Activated naive CD8-positive, alpha-beta T cell treated with anti-CD3 and anti-CD28 coated beads, Interleukin-2, amount 10 ng/mL, durations not matched to agents 7 days and 5 days (primary cell): ENCODE results near the gene SLC18B1. TPM values are rescaled to one million over a fixed set of nuclear protein-coding genes. Genes with fewer than 3 reads are reported as not detected.
A peak's percentile ranks its signal among the peaks of the same experiment; 100 is the strongest.

Source experiments
- ATAC-seq: fragments of 150-1000 bp; cut with Tn5 transposase; one replicate; pipeline ENCODE4 v1.10.0; 2021; ENCODE audit warnings: low read depth, moderate library complexity
- POLR2A ChIA-PET: fragments of 350-600 bp; sonication (Branson Sonifier 250); formaldehyde crosslinking; loops from one replicate; lab custom pipeline; 2021; ENCODE audit warnings: antibody characterized with exemption; lab: Charles Lee
- DNase-seq: peaks from one replicate; pipeline ENCODE4 v3.0.0; 2021
- H3K27ac Mint-ChIP-seq: one replicate; pipeline ENCODE4 v1.8.0; 2022; ENCODE audit warnings: mild to moderate bottlenecking, mixed read lengths
- H3K27me3 Mint-ChIP-seq: one replicate; pipeline ENCODE4 v1.8.0; 2022; ENCODE audit warnings: mild to moderate bottlenecking, moderate library complexity, mixed read lengths
- H3K36me3 Mint-ChIP-seq: one replicate; pipeline ENCODE4 v1.8.0; 2021; ENCODE audit warnings: mild to moderate bottlenecking, mixed read lengths
- H3K4me1 Mint-ChIP-seq: one replicate; pipeline ENCODE4 v1.8.0; 2021; ENCODE audit warnings: mixed read lengths
- H3K4me3 Mint-ChIP-seq: one replicate; pipeline ENCODE4 v1.8.0; 2022; ENCODE audit warnings: mild to moderate bottlenecking, moderate library complexity, mixed read lengths
- H3K9me3 Mint-ChIP-seq: one replicate; pipeline ENCODE4 v1.8.0; 2021; ENCODE audit warnings: mixed read lengths
- total RNA-seq, 2 experiments: library from RNA; stranded (reverse); gene quantifications; one replicate each; pipeline ENCODE4 v1.2.3, GENCODE V29; 2021

The SLC18B1 gene
- total RNA-seq, 2 experiments from 2014 or later: 8.3 to 8.8 TPM

DNA sequence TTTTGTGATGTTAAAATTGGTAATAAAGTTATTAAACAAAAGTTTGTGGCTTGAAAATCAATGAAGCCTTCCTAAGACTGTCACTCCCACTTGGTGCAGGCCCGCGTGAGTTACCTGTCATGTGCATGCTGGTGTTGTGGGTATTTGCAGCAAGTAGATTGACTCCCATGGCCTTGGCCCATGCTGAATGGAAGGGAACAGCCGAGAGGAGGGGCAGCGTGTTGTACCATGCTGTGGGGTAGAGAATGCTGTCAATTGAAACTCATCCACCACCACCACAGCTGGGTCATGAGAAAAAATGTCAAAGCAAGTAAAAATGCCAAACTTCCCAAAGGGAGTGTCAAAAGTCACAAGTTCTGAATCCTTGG lies 71.8 kb downstream of the SLC18B1 start:
- no peak for DNase-seq
- H3K27me3 Mint-ChIP-seq: no peaks in the 10 kb centered on the region
- H3K9me3 Mint-ChIP-seq: no peaks in the 10 kb centered on the region
- POLR2A ChIA-PET: no interaction called here
- ATAC-seq: no peak
- H3K36me3 Mint-ChIP-seq: peaks cover 3% of the 10 kb centered on the region
- H3K4me3 Mint-ChIP-seq: no peak overlapping the region
- H3K4me1 Mint-ChIP-seq: peaks cover 17% of the 10 kb centered on the region
- H3K27ac Mint-ChIP-seq: no peak overlapping the region

DNA sequence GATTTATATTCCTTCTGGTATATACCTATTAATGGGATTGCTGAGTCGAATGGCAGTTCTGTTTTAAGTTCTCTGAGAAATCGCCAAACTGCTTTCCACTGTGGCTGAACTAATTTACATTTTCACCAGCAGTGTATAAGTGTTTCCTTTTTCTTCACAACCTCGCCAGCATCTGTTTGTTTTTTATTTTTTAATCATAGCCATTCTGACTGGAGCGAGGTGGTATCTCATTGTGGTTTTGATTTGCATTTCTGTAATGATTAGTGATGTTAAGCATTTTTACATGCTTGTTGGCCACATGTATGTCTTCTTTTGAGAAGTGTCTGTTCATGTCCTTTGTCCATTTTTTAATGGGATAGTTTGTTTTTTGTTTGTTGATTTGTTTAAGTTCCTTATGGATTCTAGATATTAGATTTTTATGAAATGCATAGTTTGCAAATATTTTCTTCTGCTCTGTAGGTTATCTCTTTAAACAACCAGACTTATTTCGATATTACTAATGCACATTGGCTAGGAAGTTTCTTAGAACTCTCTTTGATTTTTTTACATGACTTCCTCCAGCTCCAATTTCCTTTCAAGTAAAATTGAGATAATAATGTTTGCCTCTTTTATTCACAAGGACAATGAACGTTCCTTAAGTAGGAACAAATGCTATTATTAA lies 72.4 kb downstream of the SLC18B1 start:
- Mint-ChIP-seq H3K27me3 (no peaks in the 10 kb centered on the region), H3K9me3 (no peaks in the 10 kb centered on the region), H3K27ac (peak overlapping the region; percentile 7), H3K36me3 (peaks cover 3% of the 10 kb centered on the region), H3K4me1 (peaks cover 17% of the 10 kb centered on the region), H3K4me3 (peak overlapping the region; percentile 17)
- DNase-seq: no peak
- POLR2A ChIA-PET: no interaction called here
- no peak for ATAC-seq

DNA sequence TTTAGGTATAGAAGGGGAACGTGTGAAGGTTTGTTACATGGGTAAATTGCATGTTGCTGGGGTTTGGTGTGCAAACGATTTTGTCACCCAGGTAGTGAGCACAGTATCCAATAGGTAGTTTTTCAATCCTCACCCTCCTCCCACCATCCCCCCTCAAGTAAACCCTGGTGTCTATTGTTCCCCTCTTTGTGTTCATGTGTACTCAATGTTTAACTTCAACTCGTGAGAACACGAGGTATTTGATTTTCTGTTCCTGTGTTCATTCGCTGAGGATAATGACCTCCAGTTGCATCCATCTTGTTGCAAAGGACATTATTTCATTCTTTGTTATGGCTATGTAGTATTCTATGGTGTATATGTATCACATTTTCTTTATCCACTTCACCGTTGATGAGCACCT lies 73.0 kb downstream of the SLC18B1 start:
- Mint-ChIP-seq H3K36me3 (peaks cover 3% of the 10 kb centered on the region), H3K9me3 (no peaks in the 10 kb centered on the region), H3K4me3 (no peak overlapping the region), H3K27me3 (no peaks in the 10 kb centered on the region), H3K4me1 (peaks cover 17% of the 10 kb centered on the region), H3K27ac (no peak overlapping the region)
- ATAC-seq (no peak), DNase-seq (no peak)
- POLR2A ChIA-PET: no interaction called here

DNA sequence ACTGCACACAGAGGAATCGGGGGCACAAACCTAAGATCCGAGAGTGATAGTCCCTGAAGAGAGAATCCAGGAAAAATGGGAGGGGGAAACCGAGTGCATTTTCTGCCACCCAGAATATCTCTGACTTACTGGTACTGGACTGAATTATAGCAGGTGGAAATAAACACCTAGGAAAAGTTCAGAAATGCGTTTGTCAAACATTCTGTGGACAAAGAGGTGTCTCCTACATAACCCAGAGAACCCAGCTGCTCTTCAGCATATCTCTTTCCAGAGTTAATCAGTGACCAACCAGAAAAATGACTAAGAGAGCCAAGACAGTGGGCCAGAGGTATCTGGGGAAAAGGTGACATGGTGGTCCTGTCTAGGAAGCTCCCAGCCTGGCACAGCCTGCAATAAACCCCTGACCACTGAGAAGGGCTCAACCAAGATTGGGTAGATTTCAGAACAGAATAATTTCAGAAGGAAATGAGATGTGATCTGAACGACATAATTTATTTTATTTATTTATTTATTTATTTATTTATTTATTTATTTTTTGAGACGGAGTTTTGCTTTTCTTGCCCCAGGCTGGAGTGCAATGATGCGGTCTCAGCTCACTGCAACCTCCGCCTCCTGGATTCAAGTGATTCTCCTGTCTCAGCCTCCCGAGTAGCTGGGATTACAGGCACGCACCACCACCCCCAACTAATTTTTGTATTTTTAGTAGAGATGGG lies 78.5 kb downstream of the SLC18B1 start:
- H3K36me3 Mint-ChIP-seq: no peaks in the 10 kb centered on the region
- POLR2A ChIA-PET: no interaction called here

More for the DNA sequence above, 78.5 kb downstream of the SLC18B1 start:
- Mint-ChIP-seq H3K27me3 (peaks cover 14% of the 10 kb centered on the region), H3K4me1 (no peaks in the 10 kb centered on the region), H3K4me3 (no peak overlapping the region), H3K27ac (no peak overlapping the region), H3K9me3 (no peaks in the 10 kb centered on the region)
- no peak for ATAC-seq
- no peak for DNase-seq

Other genes starting within 250 kb of the SLC18B1 start
- gene TAAR8, start 246.0 kb downstream of the SLC18B1 start, total RNA-seq: not detected
- gene TAAR6, start 228.3 kb downstream of the SLC18B1 start, total RNA-seq: not detected
- not detected for gene TAAR5, start 208.9 kb downstream of the SLC18B1 start, total RNA-seq
- gene TAAR2, start 174.4 kb downstream of the SLC18B1 start, total RNA-seq: not detected
- not detected for gene TAAR1, start 139.5 kb downstream of the SLC18B1 start, total RNA-seq
- gene VNN1, start 84.6 kb downstream of the SLC18B1 start, total RNA-seq: not detected
- gene VNN2, start 40.7 kb downstream of the SLC18B1 start, total RNA-seq: 10 to 100 TPM; 30.4 to 31.5 TPM
- gene RPS12, start 15.9 kb upstream of the SLC18B1 start, total RNA-seq: 1,000 to 10,000 TPM; 1,453 to 1,569 TPM